Heart left ventricle (tissue), 13 donors: ENCODE results near the gene AGO4.

Experiments used
- CTCF ChIP-seq, 12 donors: fragments of 200-600 bp; sonication (generic) in 4 of 12; IDR thresholded peaks; one replicate each; pipeline versions ENCODE4 v1.5.0 to v1.8.0; 2018 to 2022; ENCODE audit warnings: antibody characterized with exemption in 12 of 12, mild to moderate bottlenecking in 5 of 12
- POLR2A ChIP-seq, 2 donors: fragments of 450-650 bp; IDR thresholded peaks; one replicate each; pipeline ENCODE4 v1.6.1; 2017; ENCODE audit warnings: antibody characterized with exemption in 2 of 2, mild to moderate bottlenecking in 2 of 2, moderate library complexity in 2 of 2
- donor health status: ischemic (EF 13 %, LVEDD 7.1; RV severe dilation, severe dysfunction).
- donor health status: DM: no; HTN: yes; CAD: no.
- donor health status: DM: no; HTN: no; CAD: no.
- donor health status: ischemic (EF 25% LVEDD 6.9; RV normal size, moderate dysfunction).
- donor health status: ischemic (EF 25% LVEDD 5.7; RV mildly dilated, moderate dysfunction).
- donor health status: ischemic (EF 35%, LVEDD 5.7; RV mildly dilated, moderate dysfunction).
- donor health status: nonischemic (EF 11% LVEDD 7.7; RV severe dilation, severe dysfunction).
- donor health status: DM: yes; HTN: yes; CAD: no.
- donor health status: PGD.
- donor health status: ischemic (EF 29% LVEDD 5.4; RV normal size, mild dysfunction).
- donor health status: nonischemic (EF 23%, LVEDD 6.1; RV moderate dilation, normal function).

GRCh38 chr1:35873243-35873750 is 65.5 kb downstream of the AGO4 start:
- TF ChIP-seq CTCF (IDR thresholded peaks at IDR 0.05) = no peak
- TF ChIP-seq POLR2A (IDR thresholded peaks at IDR 0.05) = no peak
